Tibial nerve (tissue), 3 donors: Measurements from ENCODE around the gene NF2.

ENCODE experiments used
- CTCF ChIP-seq, 5 experiments: fragments of 200-600 bp in 3 of 5; fragments of 450-650 bp in 2 of 5; sonication (generic) in 3 of 5; IDR thresholded peaks; one replicate each; pipeline ENCODE4 v1.5.1; 2016 to 2019; ENCODE audit warnings: antibody characterized with exemption in 5 of 5, mild to moderate bottlenecking in 3 of 5, moderate library complexity in 2 of 5
- POLR2A ChIP-seq, 2 donors: fragments of 450-650 bp; IDR thresholded peaks; one replicate each; pipeline ENCODE4 v1.6.1; 2017; ENCODE audit warnings: antibody characterized with exemption in 2 of 2, mild to moderate bottlenecking in 2 of 2, moderate library complexity in 2 of 2

GRCh38 chr22:29654882-29655281 lies 51.4 kb downstream of the NF2 start:
- TF ChIP-seq CTCF (IDR thresholded peaks at IDR 0.05) (no peak), POLR2A (IDR thresholded peaks at IDR 0.05) (no peak)
